ENCODE measurements around the gene EVL.

EVL gene

GRCh38 chr14:100030452-100031153, 34.6 kb upstream of the EVL start:
- TF ChIP-seq CTCF (IDR thresholded peaks at IDR 0.05): no peak
- peaks cover 0 to 53% (median 16%) of the 10 kb centered on the region in 4 donors for H3K4me1 ChIP-seq
- no peaks in the 10 kb centered on the region for H3K36me3 ChIP-seq
- no peak overlapping the region for H3K4me3 ChIP-seq
- no peaks in the 10 kb centered on the region for H3K27me3 ChIP-seq
- H3K27ac ChIP-seq: peak overlapping the region; percentile 57 to 65
- DNase-seq: no peak
- no peaks in the 10 kb centered on the region for H3K9me3 ChIP-seq
- intact Hi-C loops (cut with DNase I; ENCODE audit: low total_unique reads): loop anchor here (10.0 kb wide), 1 partner anchor 46 kb away; no protein-coding TSS in a partner anchor

GRCh38 chr14:100031506-100032281, 33.5 kb upstream of the EVL start:
- peaks cover 0 to 49% (median 16%) of the 10 kb centered on the region in 4 donors for H3K4me1 ChIP-seq
- H3K36me3 ChIP-seq: no peaks in the 10 kb centered on the region
- intact Hi-C loops (cut with DNase I; ENCODE audit: low total_unique reads): loop anchor here (10.0 kb wide), 1 partner anchor 47 kb away; no protein-coding TSS in a partner anchor
- peak; percentile 70 to 75 for DNase-seq
- no peaks in the 10 kb centered on the region for H3K27me3 ChIP-seq
- H3K9me3 ChIP-seq: no peaks in the 10 kb centered on the region
- H3K27ac ChIP-seq: peak overlapping the region; percentile 57 to 65
- no peak for TF ChIP-seq CTCF (IDR thresholded peaks at IDR 0.05)
- H3K4me3 ChIP-seq: peak overlapping the region; percentile 40 to 48

- peaks cover 0 to 53% (median 16%) of the 10 kb centered on the region in 4 donors for H3K4me1 ChIP-seq
- no peak for TF ChIP-seq CTCF (IDR thresholded peaks at IDR 0.05)
- H3K27me3 ChIP-seq: no peaks in the 10 kb centered on the region
- H3K27ac ChIP-seq: no peak overlapping the region
- no peaks in the 10 kb centered on the region for H3K9me3 ChIP-seq
- H3K4me3 ChIP-seq: no peak overlapping the region
- H3K36me3 ChIP-seq: no peaks in the 10 kb centered on the region
- DNase-seq: no peak
- intact Hi-C loops (cut with DNase I; ENCODE audit: low total_unique reads): loop anchor here (10.0 kb wide), 1 partner anchor 48 kb away; no protein-coding TSS in a partner anchor
Measured at GRCh38 chr14:100032738-100033137, 32.5 kb upstream of the EVL start.

GRCh38 chr14:100033347-100034075, 31.7 kb upstream of the EVL start:
- peaks cover 0 to 50% (median 16%) of the 10 kb centered on the region in 4 donors for H3K4me1 ChIP-seq
- intact Hi-C loops (cut with DNase I; ENCODE audit: low total_unique reads): loop anchor here (10.0 kb wide), 1 partner anchor 49 kb away; no protein-coding TSS in a partner anchor
- no peaks in the 10 kb centered on the region for H3K9me3 ChIP-seq
- H3K27ac ChIP-seq: no peak overlapping the region
- no peak for DNase-seq
- no peak overlapping the region for H3K4me3 ChIP-seq
- no peaks in the 10 kb centered on the region for H3K36me3 ChIP-seq
- H3K27me3 ChIP-seq: no peaks in the 10 kb centered on the region
- no peak for TF ChIP-seq CTCF (IDR thresholded peaks at IDR 0.05)

- Histone ChIP-seq H3K27me3 (no peaks in the 10 kb centered on the region), H3K4me3 (no peak overlapping the region), H3K36me3 (no peaks in the 10 kb centered on the region), H3K9me3 (no peaks in the 10 kb centered on the region), H3K27ac (no peak overlapping the region), H3K4me1 (peaks cover 0 to 42% (median 16%) of the 10 kb centered on the region in 4 donors)
- no peak for DNase-seq
- intact Hi-C loops (cut with DNase I; ENCODE audit: low total_unique reads): loop anchor here (10.0 kb wide), 1 partner anchor 50 kb away; no protein-coding TSS in a partner anchor
- TF ChIP-seq CTCF (IDR thresholded peaks at IDR 0.05): no peak
Measured at GRCh38 chr14:100034468-100034867, 30.8 kb upstream of the EVL start.

Measured in tibial artery (tissue), 4 donors.